HG02852 (cell line): Measurements from ENCODE around the gene HK1.
"Not testable (repeated sequence)": the region's sequence is repeated elsewhere in the genome, so short reads cannot be mapped to it uniquely, and the experiment has no call there.

ENCODE experiments used
- ATAC-seq: cut with Tn5 transposase; IDR thresholded peaks from one replicate; pipeline ENCODE4 v1.9.1; 2021; ENCODE audit warnings: mild to moderate bottlenecking, moderate library complexity; ENCODE audit not compliant: unreplicated experiment

The HK1 gene

DNA sequence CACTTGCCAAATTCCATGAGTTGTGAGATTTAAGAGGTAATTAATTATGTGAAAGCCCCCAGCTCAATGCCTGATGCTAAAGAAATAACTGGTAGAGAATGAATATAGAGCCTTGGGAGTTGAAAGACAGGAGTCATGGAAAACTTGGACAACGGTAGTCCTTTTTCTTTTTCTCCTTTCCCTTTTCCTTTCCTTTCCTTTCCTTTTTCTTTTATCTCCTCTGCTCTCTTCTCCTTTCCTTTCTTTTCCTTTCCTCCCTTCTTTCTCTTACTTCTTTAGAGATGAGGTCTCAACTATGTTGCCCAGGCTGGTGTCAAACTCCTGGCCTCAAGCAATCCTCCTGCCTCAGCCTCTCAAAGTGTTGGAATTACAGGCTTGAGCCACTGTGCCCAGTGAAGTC lies 165.1 kb downstream of the HK1 start:
- no peak for ATAC-seq

DNA sequence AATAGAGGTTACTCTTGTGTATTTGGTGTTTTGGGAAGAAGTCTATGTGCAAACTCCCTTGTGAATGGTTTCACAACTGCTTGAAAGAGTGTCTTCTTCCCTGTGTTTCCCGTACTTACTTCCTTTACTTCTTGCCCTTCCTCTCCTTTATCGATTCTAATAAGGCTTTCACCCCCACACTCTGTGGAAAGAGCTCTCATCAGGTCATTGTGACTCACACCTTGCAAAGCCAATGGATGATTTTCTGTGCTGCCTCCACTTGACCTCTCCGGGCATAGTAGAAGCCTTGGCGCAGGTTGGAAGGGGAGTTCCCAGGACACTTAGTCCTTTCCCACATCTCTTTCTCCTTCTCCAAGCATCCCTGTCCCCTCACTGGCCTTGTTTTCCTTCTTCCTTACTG lies 166.7 kb downstream of the HK1 start:
- ATAC-seq: no peak

DNA sequence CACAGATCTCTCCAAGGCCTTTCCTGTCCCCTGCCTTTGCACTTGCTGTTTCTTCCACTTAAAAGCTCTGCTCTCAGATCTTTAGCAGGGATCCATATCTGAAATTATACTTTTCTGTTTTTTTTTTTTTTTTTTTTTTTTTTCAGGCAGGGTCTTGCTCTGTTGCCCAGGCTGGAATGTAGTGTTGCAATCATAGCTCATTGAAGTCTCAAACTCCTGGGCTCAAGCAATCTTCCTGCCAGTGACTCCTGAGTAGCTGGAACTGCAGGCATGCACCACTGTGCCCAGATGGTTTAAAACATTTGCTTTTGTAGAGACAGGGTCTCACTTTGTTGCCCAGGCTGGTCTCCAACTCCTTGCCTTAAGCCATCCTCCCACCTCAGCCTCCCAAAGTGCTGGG lies 167.9 kb downstream of the HK1 start:
- ATAC-seq: no peak

DNA sequence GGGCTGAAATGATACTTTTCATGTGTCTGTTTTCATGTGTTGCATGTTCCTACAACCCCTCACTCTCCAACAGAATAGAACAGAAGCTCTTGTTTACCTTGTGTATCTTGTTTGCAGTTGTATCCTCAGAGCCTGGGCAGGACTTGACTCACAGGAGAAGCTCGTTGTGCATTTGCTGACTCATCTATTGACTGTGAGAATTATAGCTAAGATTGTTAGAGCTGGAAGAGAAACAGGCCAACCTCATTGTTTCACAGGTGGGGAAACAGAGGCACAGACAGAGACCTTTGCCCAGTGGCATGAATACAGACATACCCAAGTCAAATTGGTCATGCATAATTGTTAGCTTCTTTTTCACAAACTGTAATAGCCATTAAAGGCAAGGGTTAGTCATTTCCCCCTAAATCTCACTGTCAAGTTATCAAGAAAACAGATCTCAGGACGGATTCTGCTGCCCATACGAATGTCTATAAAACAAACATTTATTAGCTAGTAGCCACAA lies 168.4 kb downstream of the HK1 start:
- ATAC-seq: no peak

DNA sequence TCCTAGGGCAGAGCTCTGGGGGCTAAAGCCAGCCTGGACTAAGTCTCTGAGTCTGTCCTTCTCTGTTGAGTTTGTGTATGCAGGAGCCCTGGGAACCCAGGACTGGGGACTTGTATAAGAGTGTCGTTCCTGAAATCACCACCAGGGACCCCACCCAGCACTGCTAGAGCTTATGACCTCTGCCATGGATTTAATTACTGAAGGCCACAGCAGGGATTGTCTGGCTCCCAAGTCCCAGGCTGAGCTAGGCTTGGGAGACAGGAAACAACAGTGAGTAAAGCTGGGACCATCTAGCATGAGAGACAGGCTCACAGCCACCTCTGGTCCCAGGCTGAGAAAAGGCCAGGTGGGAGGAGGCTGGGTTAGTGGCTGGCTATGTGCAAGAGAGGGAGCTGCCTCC lies 171.5 kb downstream of the HK1 start:
- ATAC-seq: no peak

DNA sequence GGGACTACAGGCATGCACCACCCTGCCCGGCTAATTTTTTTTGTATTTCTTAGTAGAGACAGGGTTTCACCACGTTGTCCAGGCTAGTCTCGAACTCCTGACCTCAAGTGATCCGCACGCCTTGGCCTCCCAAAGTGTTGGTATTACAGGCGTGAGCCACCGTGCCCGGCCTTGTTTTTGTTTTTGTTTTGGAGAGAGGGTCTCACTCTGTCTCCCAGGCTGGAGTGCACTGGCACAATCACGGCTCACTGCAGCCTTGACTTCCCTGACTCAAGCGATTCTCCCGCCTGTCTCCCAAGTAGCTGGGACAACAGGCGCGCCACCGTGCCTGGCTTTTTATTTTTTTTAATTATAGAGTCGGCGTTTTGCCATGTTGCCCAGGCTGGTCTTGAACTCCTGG lies 172.1 kb downstream of the HK1 start:
- not testable (repeated sequence) for ATAC-seq

DNA sequence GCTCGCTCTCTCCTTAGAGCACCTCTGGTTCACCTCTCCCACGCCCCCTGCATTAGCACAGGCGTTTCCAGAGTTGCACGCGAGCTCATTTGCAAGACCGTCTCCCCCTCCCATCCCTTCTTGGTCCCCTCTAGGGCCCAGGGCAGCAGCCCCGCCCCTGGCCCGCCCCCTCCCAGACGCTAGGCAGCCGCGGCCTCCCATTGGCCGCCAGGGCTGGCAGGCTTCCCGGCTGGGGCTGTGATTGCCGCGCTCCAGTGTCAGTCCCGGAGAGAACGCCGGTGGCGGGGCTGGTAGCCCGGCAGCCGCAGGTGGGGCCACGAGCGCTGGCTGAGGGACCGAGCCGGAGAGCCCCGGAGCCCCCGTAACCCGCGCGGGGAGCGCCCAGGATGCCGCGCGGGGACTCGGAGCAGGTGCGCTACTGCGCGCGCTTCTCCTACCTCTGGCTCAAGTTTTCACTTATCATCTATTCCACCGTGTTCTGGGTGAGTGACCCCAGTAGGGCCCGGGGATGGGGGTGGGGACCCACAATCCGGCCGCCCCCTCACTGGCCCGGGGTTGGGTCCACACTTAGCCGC lies 173.0 kb downstream of the HK1 start, which contains the start of gene TSPAN15:
TSPAN15 (plus strand) TSS at position 257 of the 575 bp plus-strand sequence; CDS start at position 387, 130 bp downstream.
- peak; percentile 88 for ATAC-seq
